Effector memory CD4-positive, alpha-beta T cell (primary cell): ENCODE data around the gene MAPKAP1.
"Not testable (repeated sequence)": the region's sequence is repeated elsewhere in the genome, so short reads cannot be mapped to it uniquely, and the experiment has no call there.

ENCODE experiments used
- DNase-seq, 3 donors: peaks; one replicate each; pipeline ENCODE4 v3.0.0-alpha.2; 2020
- H3K27ac ChIP-seq: 2 replicates; pipeline ENCODE4 v1.7.0; 2013; ENCODE audit warnings: mild to moderate bottlenecking, low read length, moderate library complexity; ENCODE audit not compliant: insufficient read depth, poor library complexity, severe bottlenecking
- H3K27me3 ChIP-seq: replicated peaks from 2 replicates; pipeline ENCODE4 v1.7.0; 2013; ENCODE audit warnings: mild to moderate bottlenecking, low read length; ENCODE audit not compliant: insufficient read depth, control insufficient read depth, poor library complexity, severe bottlenecking
- H3K36me3 ChIP-seq: 2 replicates; pipeline ENCODE4 v1.7.0; 2013; ENCODE audit warnings: mild to moderate bottlenecking, low read length, moderate library complexity; ENCODE audit not compliant: control insufficient read depth, insufficient read depth
- H3K4me1 ChIP-seq: 2 replicates; pipeline ENCODE4 v1.7.0; 2013; ENCODE audit warnings: low read length, mild to moderate bottlenecking; ENCODE audit not compliant: control insufficient read depth, insufficient read depth, poor library complexity, severe bottlenecking
- H3K4me3 ChIP-seq: 2 replicates; pipeline ENCODE4 v1.7.0; 2013; ENCODE audit warnings: low read length, low read depth, mild to moderate bottlenecking; ENCODE audit not compliant: insufficient read depth, poor library complexity, severe bottlenecking
- H3K9me3 ChIP-seq: 2 replicates; pipeline ENCODE4 v1.7.0; 2013; ENCODE audit warnings: mild to moderate bottlenecking, low read length, moderate library complexity; ENCODE audit not compliant: control insufficient read depth

The MAPKAP1 gene

GRCh38 chr9:125579030-125579932 is 127.7 kb downstream of the MAPKAP1 start:
- no peak for DNase-seq
- no peak overlapping the region for H3K4me3 ChIP-seq
- H3K27ac ChIP-seq = no peak overlapping the region
- H3K27me3 ChIP-seq = no peaks in the 10 kb centered on the region
- peaks cover 5% of the 10 kb centered on the region for H3K36me3 ChIP-seq
- no peaks in the 10 kb centered on the region for H3K9me3 ChIP-seq
- no peaks in the 10 kb centered on the region for H3K4me1 ChIP-seq

- H3K9me3 ChIP-seq = no peaks in the 10 kb centered on the region
- H3K27me3 ChIP-seq = no peaks in the 10 kb centered on the region
- H3K36me3 ChIP-seq = no peaks in the 10 kb centered on the region
- H3K27ac ChIP-seq = no peak overlapping the region
- H3K4me1 ChIP-seq = no peaks in the 10 kb centered on the region
- H3K4me3 ChIP-seq = no peak overlapping the region
- no peak for DNase-seq
Observed at GRCh38 chr9:125574126-125574877, 132.7 kb downstream of the MAPKAP1 start.

- H3K27ac ChIP-seq, H3K36me3 ChIP-seq, DNase-seq, H3K4me1 ChIP-seq, H3K4me3 ChIP-seq, H3K9me3 ChIP-seq, H3K27me3 ChIP-seq: not testable (repeated sequence)
Observed at GRCh38 chr9:125572461-125572860, 134.5 kb downstream of the MAPKAP1 start.

- DNase-seq, H3K27me3 ChIP-seq, H3K4me1 ChIP-seq, H3K4me3 ChIP-seq, H3K36me3 ChIP-seq, H3K9me3 ChIP-seq, H3K27ac ChIP-seq: not testable (repeated sequence)
Observed at GRCh38 chr9:125571824-125572223, 135.2 kb downstream of the MAPKAP1 start.

DNA sequence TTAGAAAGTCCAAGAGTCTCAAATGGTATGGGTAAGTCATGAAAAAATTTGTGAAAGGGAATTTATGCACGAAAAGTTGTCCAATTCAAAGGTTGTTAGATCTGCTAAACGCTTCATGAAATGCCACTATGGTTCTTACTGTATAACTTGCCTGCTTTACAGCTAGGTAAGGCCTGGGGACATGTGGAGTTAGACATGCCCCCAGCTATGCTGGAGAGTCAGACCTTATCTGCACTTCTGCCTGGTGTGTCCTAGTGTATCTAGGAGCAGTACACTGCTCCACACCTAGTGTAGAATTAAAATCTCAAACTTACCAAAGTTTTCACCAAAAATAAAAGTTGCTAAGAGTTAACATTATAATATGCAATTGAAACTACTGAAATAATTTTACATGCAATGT is 136.8 kb downstream of the MAPKAP1 start:
- no peaks in the 10 kb centered on the region for H3K36me3 ChIP-seq
- no peak for DNase-seq
- H3K4me1 ChIP-seq = no peaks in the 10 kb centered on the region
- H3K27me3 ChIP-seq = no peaks in the 10 kb centered on the region
- H3K27ac ChIP-seq = no peak overlapping the region
- no peak overlapping the region for H3K4me3 ChIP-seq
- no peaks in the 10 kb centered on the region for H3K9me3 ChIP-seq

- Histone ChIP-seq H3K9me3 (no peaks in the 10 kb centered on the region), H3K27ac (no peak overlapping the region), H3K36me3 (no peaks in the 10 kb centered on the region), H3K4me3 (no peak overlapping the region), H3K27me3 (no peaks in the 10 kb centered on the region), H3K4me1 (no peaks in the 10 kb centered on the region)
- DNase-seq = no peak
Observed at GRCh38 chr9:125568621-125569020, 138.4 kb downstream of the MAPKAP1 start.

DNA sequence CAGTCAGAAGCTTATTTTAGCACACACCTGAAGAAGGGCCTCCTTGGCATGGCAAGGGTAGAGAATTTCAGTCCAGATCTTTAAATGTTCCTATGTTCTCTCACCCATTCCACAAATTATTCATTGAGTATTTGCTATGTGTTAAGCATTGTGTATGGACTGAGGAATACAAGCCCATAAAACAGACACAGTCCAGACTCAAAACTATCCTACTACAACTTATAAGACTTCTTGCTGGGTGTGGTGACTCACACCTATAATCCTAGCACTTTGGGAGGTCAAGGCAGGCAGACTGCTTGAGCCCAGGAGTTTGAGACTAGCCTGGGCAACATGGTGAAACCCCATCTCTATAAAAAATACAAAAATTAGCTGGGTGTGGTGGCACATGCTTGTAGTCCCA is 141.0 kb downstream of the MAPKAP1 start:
- H3K9me3 ChIP-seq, H3K27me3 ChIP-seq, DNase-seq, H3K4me3 ChIP-seq, H3K27ac ChIP-seq, H3K36me3 ChIP-seq, H3K4me1 ChIP-seq: not testable (repeated sequence)

DNA sequence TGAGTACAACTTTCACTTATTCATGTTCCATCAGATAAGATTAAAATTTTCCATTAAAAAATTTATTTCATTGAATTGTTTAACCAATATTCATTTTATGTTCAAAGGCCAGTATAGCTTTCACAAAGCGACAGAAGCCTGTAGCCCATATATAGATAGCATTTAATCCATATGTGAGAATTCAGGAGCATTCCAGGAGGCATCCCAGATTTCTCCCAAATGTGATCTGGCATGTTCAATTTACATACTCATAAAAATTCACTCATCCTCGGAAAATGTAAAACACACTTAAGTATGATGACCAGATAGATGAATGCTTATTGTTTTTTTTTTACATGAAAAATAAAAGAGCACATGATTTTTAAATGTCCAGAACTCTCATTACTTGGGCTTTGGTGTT is 141.9 kb downstream of the MAPKAP1 start:
- H3K4me3 ChIP-seq = no peak overlapping the region
- no peaks in the 10 kb centered on the region for H3K9me3 ChIP-seq
- DNase-seq = no peak
- H3K36me3 ChIP-seq = no peaks in the 10 kb centered on the region
- no peak overlapping the region for H3K27ac ChIP-seq
- no peaks in the 10 kb centered on the region for H3K4me1 ChIP-seq
- H3K27me3 ChIP-seq = no peaks in the 10 kb centered on the region

GRCh38 chr9:125564631-125565030 is 142.4 kb downstream of the MAPKAP1 start:
- Histone ChIP-seq H3K4me1 (no peaks in the 10 kb centered on the region), H3K36me3 (no peaks in the 10 kb centered on the region), H3K4me3 (no peak overlapping the region), H3K27ac (no peak overlapping the region), H3K9me3 (no peaks in the 10 kb centered on the region), H3K27me3 (no peaks in the 10 kb centered on the region)
- DNase-seq = no peak

DNA sequence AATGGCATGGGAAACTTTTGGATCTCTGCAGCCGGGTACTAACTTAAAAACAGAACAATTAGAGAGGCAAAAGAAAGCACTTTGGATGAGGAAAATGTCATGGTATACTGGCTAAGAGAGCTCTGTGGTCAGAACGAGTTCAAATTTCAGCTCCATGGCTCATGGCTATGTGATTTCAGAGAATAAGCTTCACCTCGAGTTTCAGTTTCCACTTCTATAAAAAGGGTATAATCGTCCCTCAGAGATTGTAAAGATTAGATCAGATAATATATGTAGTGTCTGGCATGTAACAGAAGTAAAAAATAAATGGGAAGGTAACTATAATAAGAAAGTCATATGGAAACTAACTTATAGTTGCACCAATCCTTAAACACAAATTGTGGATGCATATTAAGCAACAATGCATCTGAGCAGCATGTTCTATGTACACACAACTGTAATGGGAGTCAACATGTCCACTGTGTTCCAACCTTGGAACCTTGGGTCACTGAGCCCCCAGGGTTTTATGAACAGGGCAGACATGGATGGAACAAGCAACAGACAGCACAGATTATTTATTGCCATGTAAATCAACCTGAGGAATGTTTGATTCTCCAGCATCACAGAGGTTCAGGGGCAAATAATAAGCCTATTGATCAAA is 145.4 kb downstream of the MAPKAP1 start:
- no peaks in the 10 kb centered on the region for H3K27me3 ChIP-seq
- H3K9me3 ChIP-seq = no peaks in the 10 kb centered on the region
- H3K4me1 ChIP-seq = no peaks in the 10 kb centered on the region
- H3K27ac ChIP-seq = no peak overlapping the region
- no peak for DNase-seq
- no peak overlapping the region for H3K4me3 ChIP-seq
- H3K36me3 ChIP-seq = no peaks in the 10 kb centered on the region
